HG02852 (cell line): ENCODE measurements around the gene CDKAL1.
"Not testable (repeated sequence)": the region's sequence is repeated elsewhere in the genome, so short reads cannot be mapped to it uniquely, and the experiment has no call there.

Experiments
- ATAC-seq: cut with Tn5 transposase; IDR thresholded peaks from one replicate; pipeline ENCODE4 v1.9.1; 2021; ENCODE audit warnings: mild to moderate bottlenecking, moderate library complexity; ENCODE audit not compliant: unreplicated experiment

Gene CDKAL1

DNA sequence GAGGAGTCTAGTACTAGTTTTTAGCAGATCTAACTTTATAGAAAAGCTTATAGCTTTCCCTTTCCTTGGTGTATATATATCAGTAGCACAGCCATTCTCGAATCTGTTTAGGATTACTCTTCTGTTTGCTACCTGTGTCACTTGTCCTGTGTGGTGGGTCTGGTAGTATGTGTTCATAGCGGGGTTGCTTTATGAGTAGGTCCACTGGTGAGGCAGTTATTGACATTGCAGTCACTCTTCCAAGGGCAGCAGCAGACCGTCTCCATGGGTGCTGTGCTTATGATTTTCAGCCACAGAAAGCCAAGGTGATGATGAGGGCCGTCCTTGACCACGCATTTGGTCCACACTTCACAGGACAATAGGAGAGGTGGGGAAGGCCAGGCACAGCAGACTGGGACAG, 171.5 kb downstream of the CDKAL1 start:
- ATAC-seq = no peak

GRCh38 chr6:20706238-20706938, 172.1 kb downstream of the CDKAL1 start:
- ATAC-seq = no peak

DNA sequence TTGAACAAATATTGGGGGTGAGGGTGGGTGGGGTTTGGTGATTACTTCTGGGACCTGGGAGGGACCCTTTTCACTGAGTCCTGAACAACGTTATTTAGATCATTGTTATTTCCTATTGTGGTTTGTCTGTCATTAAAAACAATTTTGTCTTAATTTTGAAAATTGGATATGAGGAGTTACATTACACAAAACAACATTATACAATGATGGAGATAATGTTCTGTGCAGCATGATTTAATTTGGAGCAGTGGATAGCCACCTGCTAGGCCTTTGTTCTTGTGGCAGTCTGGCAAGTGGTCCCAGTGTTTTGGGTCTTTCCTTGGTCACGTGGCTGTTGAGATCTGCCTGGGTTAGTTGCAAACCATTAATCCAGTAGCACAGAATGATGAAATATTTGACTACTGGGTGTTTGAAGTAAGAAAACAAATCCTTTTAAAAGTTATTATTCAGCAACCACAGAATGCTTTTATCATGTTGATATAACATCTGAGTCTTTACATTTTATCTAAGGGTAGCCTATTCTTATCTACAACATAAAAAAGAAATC, 172.8 kb downstream of the CDKAL1 start:
- no peak for ATAC-seq

GRCh38 chr6:20707870-20708269, 173.6 kb downstream of the CDKAL1 start:
- no peak for ATAC-seq

DNA sequence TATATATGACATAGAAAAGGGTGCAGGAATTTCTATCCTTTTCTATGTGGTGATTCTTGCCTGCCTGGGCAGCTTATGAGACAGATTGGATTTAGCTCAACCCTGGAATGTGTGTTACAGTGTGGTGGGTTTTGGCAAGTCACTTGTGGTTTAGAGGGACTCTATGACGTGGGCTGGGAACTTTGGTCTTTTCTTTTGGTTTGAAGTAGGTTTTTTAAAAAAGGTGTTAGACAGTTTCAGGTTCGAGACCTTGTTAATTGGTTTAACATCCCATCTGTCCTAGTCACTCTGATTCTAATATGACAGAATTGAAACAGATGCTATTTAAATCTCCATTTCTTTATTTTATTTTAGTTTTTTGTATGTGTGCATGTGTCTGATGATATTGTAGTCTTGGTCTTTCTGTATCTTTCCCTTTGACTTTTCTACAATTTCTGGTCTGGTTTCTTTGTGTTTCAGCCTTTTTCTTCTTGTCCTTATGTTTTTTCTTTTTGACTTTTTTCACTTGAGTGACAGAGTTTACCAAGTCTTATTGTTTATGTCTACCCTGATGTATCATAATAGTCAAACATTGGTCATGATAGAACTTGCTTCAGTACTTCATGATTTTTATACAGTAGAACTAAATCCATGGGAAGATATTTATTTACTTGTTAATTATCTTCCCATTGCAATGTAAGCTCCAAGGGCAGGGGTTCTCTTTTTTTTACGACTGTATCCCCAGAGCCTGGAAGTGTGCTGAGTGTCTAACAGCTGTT, 174.3 kb downstream of the CDKAL1 start:
- peak; percentile 72 for ATAC-seq

DNA sequence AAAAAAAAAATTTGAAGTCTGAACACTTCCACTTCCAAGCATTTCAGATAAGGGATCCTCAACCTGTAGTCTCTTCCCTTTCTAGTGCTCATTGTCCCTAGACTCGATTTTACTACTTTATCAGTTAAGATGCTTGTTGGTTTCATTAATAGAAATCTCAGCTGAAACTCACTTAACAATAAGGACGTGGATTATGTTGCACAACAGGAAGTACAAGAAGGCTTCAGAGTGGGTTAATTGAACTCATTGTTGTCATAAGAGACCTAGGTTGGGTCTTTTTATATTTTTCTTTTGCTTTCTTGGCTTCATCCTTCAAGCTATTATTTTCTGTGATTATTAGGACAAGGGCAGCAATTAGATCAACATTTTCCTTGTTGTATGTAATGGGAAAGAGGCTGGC, 175.2 kb downstream of the CDKAL1 start:
- ATAC-seq = no peak

DNA sequence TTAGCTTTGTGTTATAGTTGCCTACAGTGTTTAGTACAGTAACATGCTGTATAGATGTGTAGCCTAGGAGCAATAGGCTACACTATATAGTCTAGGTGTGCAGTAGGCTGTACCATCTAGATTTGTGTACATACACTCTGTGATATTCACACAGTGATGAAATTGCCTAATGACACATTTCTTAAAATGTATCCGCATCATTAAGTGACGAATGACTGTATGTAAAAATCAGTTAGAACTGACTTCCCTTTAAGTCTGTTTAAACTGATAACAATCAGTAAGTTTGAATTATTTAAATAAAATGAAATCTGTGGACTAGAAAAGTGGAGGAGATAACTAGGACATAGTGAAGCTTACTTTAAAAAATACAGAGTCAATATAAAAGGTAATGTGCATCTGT, 176.1 kb downstream of the CDKAL1 start:
- no peak for ATAC-seq

DNA sequence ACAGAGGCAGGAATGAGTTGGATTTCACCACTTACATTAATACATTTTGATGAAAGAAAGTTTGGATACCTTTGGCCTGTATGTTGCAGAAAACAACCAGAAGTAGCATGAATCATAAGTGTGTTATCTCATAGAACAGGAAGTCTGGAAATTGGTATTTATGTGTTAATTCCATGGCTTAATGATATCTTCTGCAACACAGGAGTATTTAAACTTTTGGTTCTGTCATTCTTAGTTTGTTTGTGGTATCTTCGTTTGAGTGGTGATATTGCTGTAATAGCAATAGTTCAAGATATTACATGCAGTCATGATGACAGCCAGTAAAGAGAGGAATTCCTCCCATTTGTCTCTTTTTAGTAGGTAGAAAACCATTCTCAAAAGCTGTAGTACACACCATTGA, 177.3 kb downstream of the CDKAL1 start:
- ATAC-seq = no peak

- no peak for ATAC-seq
Measured at GRCh38 chr6:20712011-20712410, 177.8 kb downstream of the CDKAL1 start.

- ATAC-seq = no peak
Measured at GRCh38 chr6:20715135-20715806, 181.0 kb downstream of the CDKAL1 start.

DNA sequence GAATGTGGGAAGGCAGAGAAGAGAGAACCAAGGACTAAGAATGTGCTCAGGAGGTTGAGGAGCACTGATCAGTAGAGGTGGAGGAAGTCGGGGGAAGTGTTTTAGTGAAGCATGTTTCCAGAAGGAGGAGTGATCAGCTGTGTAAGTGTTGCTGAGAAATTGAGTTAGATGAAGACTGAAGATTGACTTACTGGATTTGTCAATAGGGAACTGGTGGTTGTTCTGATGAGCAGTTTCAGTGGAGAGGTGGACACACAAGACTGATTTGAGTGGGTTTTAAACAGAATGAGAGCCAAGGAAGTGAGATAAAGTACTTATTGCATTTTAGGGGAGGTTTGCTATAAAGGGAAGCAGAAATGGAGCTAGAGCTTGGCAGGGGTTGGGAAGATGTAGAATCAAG, 182.6 kb downstream of the CDKAL1 start:
- peak; percentile 85 for ATAC-seq

DNA sequence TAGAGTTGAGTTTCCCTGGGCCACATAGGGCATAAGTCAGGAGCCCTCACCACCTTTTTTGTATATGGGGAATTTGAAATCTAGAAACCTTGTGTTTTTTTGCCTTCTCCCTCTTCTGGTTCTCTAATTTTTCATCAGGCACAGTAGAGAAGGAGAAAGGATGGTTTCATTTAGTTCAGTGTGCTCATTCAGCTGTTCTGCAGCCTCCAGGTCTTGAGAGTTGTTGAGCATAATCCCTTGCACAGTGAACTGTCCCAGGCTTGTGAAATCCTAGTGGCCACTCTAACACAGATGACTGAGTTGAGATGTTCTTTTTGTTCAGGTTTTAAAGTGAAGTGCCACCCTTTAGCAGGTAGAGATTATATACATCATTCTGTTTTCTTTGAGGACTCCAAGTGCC, 183.5 kb downstream of the CDKAL1 start:
- ATAC-seq = peak; percentile 38

DNA sequence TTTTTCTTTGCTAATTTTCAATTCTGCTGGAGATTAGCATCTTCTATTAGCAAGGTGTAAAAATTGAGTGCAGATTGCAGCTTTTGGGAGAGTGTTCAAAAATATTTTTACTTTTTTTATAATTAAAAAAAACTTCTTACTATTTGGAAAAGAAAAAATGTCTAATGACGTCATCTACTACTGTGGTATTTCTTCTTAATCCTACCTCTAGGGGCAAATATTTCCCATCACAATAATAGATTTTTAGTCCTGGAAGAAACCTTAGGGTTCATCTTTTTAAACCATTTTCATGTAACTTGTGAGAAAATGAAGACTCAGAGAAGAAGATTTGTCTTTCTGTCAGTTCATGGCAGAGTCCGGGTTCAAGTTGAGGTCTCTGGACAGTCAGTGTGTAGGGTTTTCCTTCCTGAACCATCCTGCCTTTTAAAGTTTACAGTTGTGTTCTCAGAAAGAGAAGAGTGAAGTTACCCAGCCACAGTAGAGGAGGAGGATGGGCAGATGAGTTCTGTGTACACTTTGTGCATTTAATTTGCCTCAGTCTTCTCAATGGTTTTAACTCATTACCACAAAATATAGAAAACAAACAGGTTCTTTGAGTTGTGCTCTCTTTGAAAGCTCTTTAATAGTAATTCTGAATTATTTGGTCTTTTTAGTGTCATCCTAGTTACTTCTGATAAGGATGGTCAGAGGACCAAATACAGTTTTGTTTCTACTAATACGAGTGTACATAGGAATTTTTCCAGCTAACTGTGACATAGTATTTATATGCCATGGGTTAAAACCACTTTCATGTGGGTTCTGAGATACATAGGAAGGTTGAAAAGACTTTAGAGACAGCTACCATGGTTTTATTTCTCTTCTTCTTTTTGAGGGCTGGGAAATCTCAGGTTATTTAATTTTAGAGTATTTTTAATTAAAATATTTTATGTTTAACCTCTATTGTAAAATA, 184.7 kb downstream of the CDKAL1 start:
- no peak for ATAC-seq

- no peak for ATAC-seq
Measured at GRCh38 chr6:20719980-20720379, 185.7 kb downstream of the CDKAL1 start.

DNA sequence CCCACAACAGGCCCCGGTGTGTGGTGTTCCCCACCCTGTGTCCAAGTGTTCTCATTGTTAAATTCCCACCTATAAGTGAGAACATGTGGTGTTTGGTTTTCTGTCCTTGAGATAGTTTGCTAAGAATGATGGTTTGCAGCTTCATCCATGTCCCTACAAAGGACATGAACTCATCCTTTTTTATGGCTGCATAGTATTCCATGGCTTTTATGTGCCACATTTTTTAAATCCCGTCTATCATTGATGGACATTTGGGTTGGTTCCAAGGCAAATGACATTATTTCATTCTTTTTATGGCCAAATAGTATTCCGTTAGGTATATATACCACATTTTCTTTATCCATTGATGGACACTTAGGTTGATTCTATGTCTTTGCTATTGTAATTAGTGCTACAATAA, 186.9 kb downstream of the CDKAL1 start:
- not testable (repeated sequence) for ATAC-seq

DNA sequence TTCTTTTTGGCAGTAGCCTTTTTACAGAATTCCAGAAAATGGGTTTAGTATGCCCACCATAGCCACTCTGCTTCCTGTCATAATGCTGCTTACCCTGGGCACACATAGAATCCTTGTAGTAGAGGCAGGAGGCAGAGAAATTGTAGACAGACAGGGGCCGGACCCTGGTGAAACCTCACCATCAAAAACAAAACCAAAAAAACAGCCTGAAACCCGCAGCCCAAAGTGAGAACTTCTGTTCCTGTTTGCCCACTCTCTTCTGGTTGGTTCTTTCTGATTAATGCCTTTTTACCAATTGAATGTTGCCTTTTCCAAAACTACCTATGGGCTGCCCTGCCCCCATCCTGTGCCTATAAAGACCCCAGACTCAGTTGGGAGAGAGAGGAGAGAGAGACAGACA, 188.2 kb downstream of the CDKAL1 start:
- ATAC-seq = no peak

DNA sequence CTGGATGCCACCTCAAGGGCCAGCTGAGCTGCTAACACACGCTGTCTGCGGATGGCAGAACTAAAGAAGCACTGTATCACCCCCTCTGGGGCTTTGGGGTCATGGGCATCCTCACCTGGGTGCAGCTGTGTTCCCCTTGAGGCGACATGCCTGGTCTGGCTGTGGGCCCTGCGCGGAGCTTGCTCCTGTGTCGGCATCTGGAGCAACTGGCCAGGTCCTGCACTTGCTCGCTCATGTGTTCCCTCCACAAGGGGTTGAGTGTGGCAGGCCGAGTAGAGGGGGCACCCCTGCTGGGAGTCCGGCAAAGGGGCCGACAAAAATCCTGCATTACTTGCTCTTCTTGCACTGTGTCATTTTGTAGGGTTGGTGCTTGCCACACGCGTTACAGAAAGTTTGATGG, 189.0 kb downstream of the CDKAL1 start:
- ATAC-seq = no peak

DNA sequence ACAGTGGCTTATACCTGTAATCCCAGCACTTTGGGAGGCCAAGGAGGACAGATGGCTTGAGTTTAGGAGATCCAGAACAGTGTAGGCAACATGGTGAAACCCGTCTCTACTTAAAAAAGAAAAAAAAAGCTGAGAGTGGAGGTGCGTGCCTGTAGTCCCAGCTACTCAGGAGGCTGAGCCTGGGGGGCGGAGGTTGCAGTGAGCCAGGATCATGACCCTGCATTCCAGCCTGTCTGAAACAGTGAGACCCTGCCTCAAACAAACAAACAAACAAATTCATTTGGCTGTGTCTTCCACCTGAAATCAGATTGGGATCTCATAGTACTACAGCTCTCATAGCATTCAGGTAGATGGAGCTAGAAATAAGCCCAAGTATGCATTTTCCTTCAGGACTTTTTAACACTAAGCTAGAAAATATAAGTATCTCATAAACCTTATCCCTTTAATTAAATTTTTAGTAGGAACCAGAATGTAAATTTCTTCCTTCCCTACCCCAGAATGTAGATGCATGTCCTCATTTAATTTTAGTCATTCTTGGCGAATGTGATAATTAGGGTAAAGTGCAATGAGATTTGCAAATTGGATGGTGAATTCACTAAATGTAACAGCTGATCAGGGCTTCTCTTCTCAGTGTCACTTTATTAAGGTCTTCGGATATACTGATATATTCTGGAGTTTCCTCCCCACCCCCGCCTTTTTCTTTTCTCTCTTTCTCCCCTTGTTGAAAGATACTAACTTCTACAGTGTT, 190.4 kb downstream of the CDKAL1 start:
- ATAC-seq = no peak

DNA sequence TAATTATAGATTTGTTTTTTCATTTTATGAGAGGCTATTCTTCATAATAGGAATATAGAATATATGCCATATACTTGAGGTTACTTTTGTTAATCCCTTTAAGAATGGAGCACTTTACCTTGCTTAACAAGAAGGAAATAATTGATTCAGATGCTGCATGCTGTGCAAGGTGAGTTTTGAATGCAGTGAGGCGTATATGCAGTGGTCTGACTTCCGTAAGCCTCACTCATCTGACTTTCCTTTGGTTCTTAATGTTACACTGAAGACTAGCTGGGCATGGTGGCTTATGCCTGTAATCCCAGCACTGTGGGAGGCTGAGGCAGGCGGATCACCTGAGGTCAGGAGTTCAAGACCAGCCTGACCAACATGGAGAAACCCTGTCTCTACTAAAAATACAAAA, 191.0 kb downstream of the CDKAL1 start:
- not testable (repeated sequence) for ATAC-seq

DNA sequence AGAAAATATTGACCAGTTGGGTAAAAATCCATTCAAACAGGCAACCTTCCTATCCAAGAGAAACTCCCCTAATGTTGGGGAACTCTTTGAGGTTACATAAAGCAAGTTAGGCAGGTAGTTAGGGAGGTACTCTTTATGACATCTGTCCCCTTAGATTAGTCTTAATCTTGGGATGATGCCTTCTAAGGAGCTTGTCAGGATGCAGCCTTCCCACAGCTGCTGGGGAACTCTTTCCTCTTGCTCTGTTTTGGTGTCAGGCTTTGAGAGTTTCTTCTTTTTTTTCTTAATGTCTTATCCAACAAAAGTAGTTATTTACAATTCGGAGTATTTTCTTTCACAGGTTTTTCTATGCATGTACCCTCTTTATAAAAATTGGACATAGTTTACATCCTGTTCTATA, 194.8 kb downstream of the CDKAL1 start:
- ATAC-seq = no peak
